ENCODE results near the gene MTHFD2.
"Not testable (repeated sequence)": the region's sequence is repeated elsewhere in the genome, so short reads cannot be mapped to it uniquely, and the experiment has no call there.

Gene MTHFD2

GRCh38 chr2:74198461-74199274 is at the start of gene MTHFD2:
Gene MTHFD2 (plus strand): TSS chr2:74198615. CDS start chr2:74198642, 27 bp downstream.
- peak; percentile 92 for DNase-seq (ENCODE audit: low spot score)

GRCh38 chr2:74149247-74149525 is 49.2 kb upstream of the MTHFD2 start:
- no peak for DNase-seq (ENCODE audit: low spot score)

DNA sequence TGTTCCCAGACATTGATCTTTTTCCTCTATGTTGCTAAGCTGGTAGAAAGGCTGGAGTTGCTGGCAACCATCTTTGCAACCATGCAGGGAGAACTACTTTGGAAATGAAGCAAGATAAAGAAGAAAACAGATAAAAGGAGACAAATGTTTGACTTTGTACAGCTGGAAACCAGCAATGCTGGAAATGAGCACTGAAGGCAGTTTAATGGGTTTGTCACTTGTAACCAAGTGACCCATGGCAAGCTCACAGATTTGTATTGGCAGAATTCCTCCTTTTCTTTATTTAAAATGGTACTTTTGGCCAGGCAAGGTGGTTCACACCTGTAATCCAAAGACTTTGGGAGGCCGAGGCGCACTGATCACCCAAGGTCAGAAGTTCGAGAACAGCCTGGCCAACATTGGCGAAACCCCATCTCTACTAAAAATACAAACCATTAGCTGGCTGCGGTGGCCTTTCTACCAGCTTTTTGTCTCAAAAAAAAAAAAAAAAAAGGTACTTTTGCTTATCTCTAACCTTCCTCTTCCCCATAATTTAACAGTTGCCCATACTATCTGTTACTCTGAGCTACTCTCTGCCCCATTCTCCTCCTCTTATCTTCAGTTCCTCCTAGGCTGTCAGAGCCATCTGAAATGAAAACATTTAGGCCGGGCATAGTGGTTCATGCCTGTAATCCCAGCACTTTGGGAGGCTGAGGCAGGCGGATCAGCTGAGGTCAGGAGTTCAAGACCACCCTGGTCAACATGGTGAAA is 48.7 kb upstream of the MTHFD2 start:
- DNase-seq (ENCODE audit: low spot score), result no peak

- no peak for DNase-seq (ENCODE audit: low spot score)
Measured at GRCh38 chr2:74152954-74153353, 45.5 kb upstream of the MTHFD2 start.

DNA sequence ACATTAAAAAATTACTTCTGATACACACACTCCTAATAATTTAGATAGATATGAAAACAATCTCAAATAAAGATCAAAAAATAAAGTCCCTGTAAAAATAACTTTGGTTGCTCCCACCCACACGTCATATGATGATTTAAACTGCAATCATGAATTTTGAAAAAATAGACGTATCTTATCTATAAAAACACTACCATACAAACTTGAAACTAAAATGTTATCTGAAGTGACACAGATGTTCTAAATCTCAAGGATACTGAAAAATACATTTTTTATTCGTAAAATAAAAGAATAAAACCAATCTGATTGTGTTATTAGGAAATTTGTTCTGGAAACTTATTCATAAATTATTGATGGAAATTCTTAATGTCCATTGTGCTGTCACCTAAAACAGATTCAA is 42.6 kb upstream of the MTHFD2 start:
- no peak for DNase-seq (ENCODE audit: low spot score)

- no peak for DNase-seq (ENCODE audit: low spot score)
Measured at GRCh38 chr2:74162951-74163350, 35.5 kb upstream of the MTHFD2 start.

- no peak for DNase-seq (ENCODE audit: low spot score)
Measured at GRCh38 chr2:74164761-74165160, 33.7 kb upstream of the MTHFD2 start.

DNA sequence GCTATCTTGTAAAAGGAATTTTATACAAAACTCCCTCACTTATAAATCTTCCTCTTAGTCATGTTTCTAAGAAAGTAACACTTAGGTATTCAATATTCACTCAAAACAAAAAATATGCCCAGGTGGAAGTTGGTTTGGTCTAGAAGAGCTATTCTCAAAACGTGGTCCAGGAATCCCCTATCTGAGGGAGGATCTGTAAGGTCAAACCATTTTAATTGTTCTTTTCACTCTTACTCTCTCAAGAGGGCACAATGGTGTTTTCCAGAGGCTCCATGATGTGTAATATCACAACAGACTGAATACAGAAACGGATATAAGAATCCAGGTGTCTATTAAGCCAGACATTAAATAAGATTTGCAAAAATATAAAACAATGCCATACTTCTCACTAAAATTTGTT is 29.7 kb upstream of the MTHFD2 start:
- no peak for DNase-seq (ENCODE audit: low spot score)

- no peak for DNase-seq (ENCODE audit: low spot score)
Measured at GRCh38 chr2:74174909-74175308, 23.5 kb upstream of the MTHFD2 start.

DNA sequence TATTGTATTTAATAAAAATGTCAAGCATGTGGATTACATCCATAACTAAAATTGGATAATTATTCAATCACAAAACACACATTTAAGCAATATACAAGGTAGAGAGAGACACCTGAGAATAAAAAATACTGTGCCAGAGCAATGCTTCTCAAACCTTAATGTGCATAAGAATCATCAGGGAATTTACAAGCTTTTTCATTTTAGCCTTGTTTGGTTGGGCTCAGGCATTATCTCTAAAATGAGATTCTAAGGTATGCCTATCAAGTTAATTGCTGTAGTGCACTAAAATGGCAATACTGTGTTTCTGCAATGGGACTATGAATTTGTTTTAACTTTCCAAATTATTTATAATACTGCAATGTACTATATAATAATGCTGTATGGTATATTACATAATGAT is 20.7 kb upstream of the MTHFD2 start:
- DNase-seq (ENCODE audit: low spot score), result no peak

GRCh38 chr2:74178211-74179062 is 20.0 kb upstream of the MTHFD2 start, which contains the start of gene MOB1A:
Gene MOB1A (minus strand): TSS chr2:74178879. CDS start chr2:74178674, 205 bp downstream.
- peak; percentile 99 for DNase-seq (ENCODE audit: low spot score)

- no peak for DNase-seq (ENCODE audit: low spot score)
Measured at GRCh38 chr2:74179063-74179865, 19.2 kb upstream of the MTHFD2 start.

DNA sequence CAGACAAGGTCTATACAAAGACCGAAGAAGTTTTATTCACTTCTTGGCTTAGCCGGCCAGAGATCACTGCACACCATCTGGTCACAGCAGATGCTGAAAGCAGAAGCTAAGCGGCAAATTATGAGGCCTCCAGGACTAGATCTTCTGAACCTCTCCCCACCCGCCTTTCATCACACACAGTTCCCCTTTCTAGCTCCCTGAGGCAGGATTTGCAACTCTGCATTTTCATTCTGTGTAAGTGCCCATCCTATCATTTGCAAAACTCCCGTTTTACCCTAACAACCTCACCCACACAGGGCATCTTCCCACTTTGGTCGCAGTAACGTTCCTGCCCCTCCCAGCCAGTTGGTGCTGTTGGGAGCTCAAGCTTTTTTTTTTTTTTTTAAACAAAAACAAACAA is 16.7 kb upstream of the MTHFD2 start:
- DNase-seq (ENCODE audit: low spot score), result peak; percentile 80

DNA sequence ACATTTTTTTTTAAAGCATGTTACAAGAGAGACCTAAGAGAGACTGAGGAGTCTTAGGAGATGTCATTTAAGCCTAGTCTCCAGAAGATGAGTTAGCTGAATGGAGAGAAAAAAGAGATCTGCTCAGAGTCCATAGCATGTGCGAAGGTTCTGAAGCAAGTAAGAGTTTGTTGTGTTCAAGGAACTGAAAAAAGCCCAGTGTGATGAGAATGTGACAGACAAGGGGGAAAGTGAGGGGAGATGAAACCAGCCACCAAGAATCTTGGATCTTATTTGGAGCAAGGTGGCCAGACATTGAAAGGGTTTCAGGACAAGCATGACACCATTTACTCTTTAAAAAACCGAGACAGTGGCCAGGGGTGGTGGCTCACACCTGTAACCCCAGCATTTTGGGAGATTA is 14.5 kb upstream of the MTHFD2 start:
- DNase-seq (ENCODE audit: low spot score), result no peak

GRCh38 chr2:74186038-74186437 is 12.4 kb upstream of the MTHFD2 start:
- peak; percentile 79 for DNase-seq (ENCODE audit: low spot score)

- not testable (repeated sequence) for DNase-seq (ENCODE audit: low spot score)
Measured at GRCh38 chr2:74186706-74187105, 11.7 kb upstream of the MTHFD2 start.

GRCh38 chr2:74188018-74188601 is 10.3 kb upstream of the MTHFD2 start:
- DNase-seq (ENCODE audit: low spot score), result no peak

GRCh38 chr2:74188696-74189095 is 9.7 kb upstream of the MTHFD2 start:
- DNase-seq (ENCODE audit: low spot score), result no peak

DNA sequence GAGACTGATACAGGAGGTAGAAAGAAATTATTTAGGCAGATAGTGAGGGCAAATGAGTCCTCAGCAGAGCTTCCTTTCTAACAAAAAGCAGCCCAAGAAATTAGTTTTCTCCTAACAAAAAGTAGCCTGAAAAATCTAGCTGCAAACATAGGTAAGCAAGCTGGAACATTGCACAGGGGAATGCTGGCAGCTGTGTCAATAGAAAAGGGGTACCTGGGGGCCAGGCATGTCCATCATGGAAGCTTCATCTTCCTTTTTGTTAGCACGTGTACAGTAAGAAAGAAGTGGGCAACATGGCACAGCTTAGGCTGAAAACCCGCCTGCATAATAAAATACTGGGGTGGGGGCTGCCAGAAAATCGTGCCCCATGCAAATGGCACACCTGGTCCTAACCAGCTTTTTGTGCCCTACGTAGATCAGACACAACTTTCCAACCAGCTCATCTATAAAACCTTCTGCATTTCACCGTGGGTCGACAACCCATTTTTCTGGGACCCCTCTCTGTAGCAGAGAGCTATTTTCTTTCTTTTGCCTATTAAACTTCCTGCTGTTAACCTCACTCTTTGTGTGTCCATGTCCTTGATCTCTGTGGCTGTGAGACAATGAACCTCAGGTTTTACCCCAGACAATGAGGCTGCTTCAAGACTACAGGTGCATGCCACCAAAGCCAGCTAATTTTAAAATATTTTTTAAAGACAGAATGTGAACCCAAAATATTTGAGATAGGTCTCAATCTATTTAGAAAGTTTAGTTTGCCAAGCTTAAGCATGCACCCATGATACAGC is 6.6 kb upstream of the MTHFD2 start:
- DNase-seq (ENCODE audit: low spot score), result no peak

DNA sequence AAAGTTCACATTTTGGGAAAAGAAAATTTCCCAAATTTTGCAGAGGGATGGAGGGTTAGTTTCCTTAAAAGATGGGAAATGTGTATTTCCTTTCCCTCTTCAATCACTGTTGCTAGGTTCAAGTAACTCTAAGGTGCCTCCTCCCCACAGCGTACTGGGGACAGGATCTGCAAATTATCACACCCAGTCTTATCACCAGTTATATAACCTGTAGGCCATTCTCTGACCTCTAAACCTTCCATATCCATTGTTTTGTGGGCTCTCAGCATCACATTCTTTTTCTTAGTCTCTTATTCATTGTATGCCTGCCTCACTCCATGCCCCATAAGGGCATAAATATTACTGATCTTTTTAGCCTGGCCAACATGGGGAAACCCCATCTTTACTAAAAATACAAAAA is 3.6 kb upstream of the MTHFD2 start:
- no peak for DNase-seq (ENCODE audit: low spot score)

- DNase-seq (ENCODE audit: low spot score), result no peak
Measured at GRCh38 chr2:74197049-74197448, 1.4 kb upstream of the MTHFD2 start.

Measured in Ammon's horn (tissue), 1 donor.